Chondrocyte (in vitro differentiated cells): ENCODE data around the gene SLC39A6. TPM values are rescaled to one million over a fixed set of nuclear protein-coding genes. Genes with fewer than 3 reads are reported as not detected.

ENCODE experiments used
- DNase-seq: peaks from one replicate; pipeline ENCODE4 v3.0.0; 2021; ENCODE audit warnings: mixed read lengths, low spot score
- H3K27ac Mint-ChIP-seq: one replicate; pipeline ENCODE4 v1.8.0; 2021; ENCODE audit warnings: mild to moderate bottlenecking, moderate library complexity, mixed read lengths; ENCODE audit not compliant: unreplicated experiment
- H3K27me3 Mint-ChIP-seq: 2 replicates; pipeline ENCODE4 v1.8.0; 2021; ENCODE audit warnings: low read depth, mixed read lengths
- H3K36me3 Mint-ChIP-seq: 2 replicates; pipeline ENCODE4 v1.8.0; 2021; ENCODE audit warnings: low read depth, mixed read lengths
- H3K4me1 Mint-ChIP-seq: 2 replicates; pipeline ENCODE4 v1.8.0; 2021; ENCODE audit warnings: low read depth, mild to moderate bottlenecking, mixed read lengths
- H3K4me3 Mint-ChIP-seq: one replicate; pipeline ENCODE4 v1.8.0; 2021; ENCODE audit warnings: mild to moderate bottlenecking, moderate library complexity, mixed read lengths; ENCODE audit not compliant: unreplicated experiment
- H3K9me3 Mint-ChIP-seq: 2 replicates; pipeline ENCODE4 v1.8.0; 2021; ENCODE audit warnings: low read depth, mixed read lengths
- CTCF ChIP-seq: fragments of 200-600 bp; sonication (generic); IDR thresholded peaks from 2 replicates; pipeline ENCODE4 v1.5.0; 2021; ENCODE audit warnings: antibody characterized with exemption, mild to moderate bottlenecking, moderate library complexity
- total RNA-seq: library from RNA; stranded (reverse); gene quantifications from 3 replicates; pipeline ENCODE4 v1.2.1, GENCODE V29; 2021

The SLC39A6 gene
- total RNA-seq, 1 donor from 2014 or later, result 86.4 TPM

- Mint-ChIP-seq H3K4me1 (no peaks in the 10 kb centered on the region), H3K27me3 (no peaks in the 10 kb centered on the region), H3K27ac (no peak overlapping the region), H3K36me3 (peaks cover 24% of the 10 kb centered on the region), H3K4me3 (no peak overlapping the region), H3K9me3 (no peaks in the 10 kb centered on the region)
- no peak for DNase-seq
- no peak for TF ChIP-seq CTCF
Observed at GRCh38 chr18:36139245-36139644, 10.1 kb upstream of the SLC39A6 start.

- Mint-ChIP-seq H3K36me3 (peaks cover 17% of the 10 kb centered on the region), H3K27ac (no peak overlapping the region)
- TF ChIP-seq CTCF, result no peak
Observed at GRCh38 chr18:36135264-36135663, 6.1 kb upstream of the SLC39A6 start.

GRCh38 chr18:36132756-36133155 lies 3.6 kb upstream of the SLC39A6 start:
- Mint-ChIP-seq H3K4me1 (peaks cover 34% of the 10 kb centered on the region), H3K9me3 (no peaks in the 10 kb centered on the region), H3K27me3 (no peaks in the 10 kb centered on the region), H3K4me3 (no peak overlapping the region), H3K27ac (no peak overlapping the region), H3K36me3 (peaks cover 9% of the 10 kb centered on the region)
- TF ChIP-seq CTCF, result no peak
- no peak for DNase-seq

More at GRCh38 chr18:36135264-36135663, 6.1 kb upstream of the SLC39A6 start:
- Mint-ChIP-seq H3K4me1 (peaks cover 25% of the 10 kb centered on the region), H3K27me3 (no peaks in the 10 kb centered on the region), H3K4me3 (no peak overlapping the region), H3K9me3 (no peaks in the 10 kb centered on the region)
- no peak for DNase-seq

GRCh38 chr18:36131692-36132483 lies 2.7 kb upstream of the SLC39A6 start:
- peaks cover 6% of the 10 kb centered on the region for H3K36me3 Mint-ChIP-seq

More at GRCh38 chr18:36131692-36132483, 2.7 kb upstream of the SLC39A6 start:
- DNase-seq, result no peak
- H3K27me3 Mint-ChIP-seq, result no peaks in the 10 kb centered on the region
- H3K4me3 Mint-ChIP-seq, result no peak overlapping the region
- no peak for TF ChIP-seq CTCF
- peaks cover 40% of the 10 kb centered on the region for H3K4me1 Mint-ChIP-seq
- H3K9me3 Mint-ChIP-seq, result no peaks in the 10 kb centered on the region
- H3K27ac Mint-ChIP-seq, result peak overlapping the region; percentile 23
